CD14-positive monocyte (primary cell): ENCODE measurements around the gene ELFN1. TPM values are rescaled to one million over a fixed set of nuclear protein-coding genes. Genes with fewer than 3 reads are reported as not detected.

ENCODE experiments used
- DNase-seq, 3 donors: peaks; one replicate each; pipeline ENCODE4 v3.0.0-alpha.2; 2011 to 2022
- H2AFZ ChIP-seq: 2 replicates; pipeline ENCODE4 v1.6.0; 2012; ENCODE audit warnings: mild to moderate bottlenecking, low read depth, low read length, inconsistent platforms; ENCODE audit not compliant: insufficient read depth, poor library complexity, severe bottlenecking
- H3K27ac ChIP-seq, 2 donors: 1 replicate in 1 of 2; 2 replicates in 1 of 2; pipeline ENCODE4 v1.5.1; 2012 to 2013; ENCODE audit warnings: low read length in 2 of 2, control low read depth in 1 of 2, inconsistent platforms in 1 of 2, low read depth in 1 of 2, mild to moderate bottlenecking in 1 of 2
- H3K27me3 ChIP-seq, 2 donors: one replicate each; pipeline versions ENCODE4 v1.6.0 to v1.6.1; 2011 to 2013; ENCODE audit warnings: low read length in 2 of 2; ENCODE audit not compliant: control insufficient read depth in 2 of 2, insufficient read depth in 2 of 2
- H3K36me3 ChIP-seq, 2 donors: replicated peaks in 1 of 2; 1 replicate in 1 of 2; 2 replicates in 1 of 2; pipeline versions ENCODE4 v1.5.1 to v1.6.1; 2012 to 2013; ENCODE audit warnings: low read length in 2 of 2, control low read depth in 1 of 2, inconsistent platforms in 1 of 2, mild to moderate bottlenecking in 1 of 2; ENCODE audit not compliant: insufficient read depth in 2 of 2, control insufficient read depth in 1 of 2
- H3K4me1 ChIP-seq, 2 donors: 1 replicate in 1 of 2; 2 replicates in 1 of 2; pipeline versions ENCODE4 v1.5.1 to v1.6.1; 2012 to 2013; ENCODE audit warnings: low read length in 2 of 2, control low read depth in 1 of 2, inconsistent platforms in 1 of 2, mild to moderate bottlenecking in 1 of 2, moderate library complexity in 1 of 2; ENCODE audit not compliant: insufficient read depth in 2 of 2, control insufficient read depth in 1 of 2
- H3K4me2 ChIP-seq: replicated peaks from 2 replicates; pipeline ENCODE3; 2012; ENCODE audit warnings: low read length, moderate library complexity, mild to moderate bottlenecking; ENCODE audit not compliant: poor library complexity, severe bottlenecking; ENCODE audit errors: extremely low read depth
- H3K4me3 ChIP-seq, 3 experiments: fragments of 200-600 bp in 1 of 3; sonication (generic) in 1 of 3; replicated peaks in 1 of 3; 1 replicate in 2 of 3; 2 replicates in 1 of 3; pipeline ENCODE4 v1.5.1; 2011 to 2013; ENCODE audit warnings: low read length in 3 of 3, mild to moderate bottlenecking in 3 of 3, control low read depth in 2 of 3, low read depth in 2 of 3, inconsistent platforms in 1 of 3, moderate library complexity in 1 of 3
- H3K79me2 ChIP-seq: 2 replicates; pipeline ENCODE4 v1.6.0; 2012; ENCODE audit warnings: mild to moderate bottlenecking, control low read depth, inconsistent platforms, low read length, moderate library complexity; ENCODE audit not compliant: insufficient read depth
- H3K9ac ChIP-seq: 2 replicates; pipeline ENCODE4 v1.6.0; 2017; ENCODE audit warnings: low read length, mild to moderate bottlenecking; ENCODE audit not compliant: insufficient read depth, poor library complexity, severe bottlenecking
- H3K9me3 ChIP-seq, 2 donors: replicated peaks in 1 of 2; 1 replicate in 1 of 2; 2 replicates in 1 of 2; pipeline versions ENCODE4 v1.5.1 to v1.6.1; 2012 to 2013; ENCODE audit warnings: low read length in 2 of 2, control low read depth in 1 of 2; ENCODE audit not compliant: control insufficient read depth in 1 of 2, insufficient read depth in 1 of 2
- H4K20me1 ChIP-seq: 2 replicates; pipeline ENCODE4 v1.6.0; 2012; ENCODE audit warnings: mild to moderate bottlenecking, low read length, control low read depth, moderate library complexity; ENCODE audit not compliant: insufficient read depth
- H3K27ac Mint-ChIP-seq, 7 donors: one replicate each; pipeline ENCODE4 v1.8.0; 2020; ENCODE audit warnings: mild to moderate bottlenecking in 7 of 7, mixed read lengths in 7 of 7, moderate library complexity in 6 of 7, inconsistent platforms in 2 of 7
- H3K27me3 Mint-ChIP-seq, 3 donors: one replicate each; pipeline ENCODE4 v1.8.0; 2021 to 2022; ENCODE audit warnings: low read depth in 3 of 3, mild to moderate bottlenecking in 3 of 3, mixed read lengths in 3 of 3, moderate library complexity in 3 of 3, inconsistent platforms in 1 of 3
- H3K36me3 Mint-ChIP-seq, 2 donors: one replicate each; pipeline ENCODE4 v1.8.0; 2020; ENCODE audit warnings: mixed read lengths in 2 of 2, inconsistent platforms in 1 of 2, mild to moderate bottlenecking in 1 of 2
- H3K4me1 Mint-ChIP-seq: one replicate; pipeline ENCODE4 v1.8.0; 2020; ENCODE audit warnings: mild to moderate bottlenecking, mixed read lengths
- H3K4me3 Mint-ChIP-seq, 2 donors: one replicate each; pipeline ENCODE4 v1.8.0; 2020; ENCODE audit warnings: mild to moderate bottlenecking in 2 of 2, mixed read lengths in 2 of 2, moderate library complexity in 1 of 2
- H3K9me3 Mint-ChIP-seq, 7 donors: one replicate each; pipeline ENCODE4 v1.8.0; 2020 to 2022; ENCODE audit warnings: mixed read lengths in 7 of 7, mild to moderate bottlenecking in 6 of 7, moderate library complexity in 6 of 7, inconsistent platforms in 2 of 7
- CTCF ChIP-seq: fragments of 200-600 bp; IDR thresholded peaks from one replicate; pipeline ENCODE4 v1.8.0; 2022; ENCODE audit warnings: antibody characterized with exemption, mild to moderate bottlenecking
- WGBS: methylation state at CpG from one replicate; pipeline ENCODE4 v1.1.5; 2013; ENCODE audit warnings: missing lambda C conversion rate; ENCODE audit not compliant: insufficient coverage; 5-methylcytosine and 5-hydroxymethylcytosine counted together
- intact Hi-C, 2 donors: fragments of 100-400 bp; cut with micrococcal nuclease; formaldehyde crosslinking; loops; one replicate each; pipeline versions ENCODE4 v1.15.0 to v1.15.1; 2023
- polyA plus RNA-seq, 3 donors: library from polyadenylated mRNA; depleted of rRNA in 1 of 3; unstranded in 2 of 3; stranded (reverse) in 1 of 3; fragments of 300-500 nt in 2 of 3; fragments of >200 nt in 1 of 3; fragmentation: Illumina TruSeq in 2 of 3; gene quantifications; 1 replicate in 2 of 3; 2 replicates in 1 of 3; pipeline ENCODE4 v1.2.3, GENCODE V29; 2012 to 2021

The ELFN1 gene
- polyA plus RNA-seq, 3 donors = not detected

GRCh38 chr7:1693991-1694524, 24.0 kb downstream of the ELFN1 start:
- intact Hi-C loops = no loop called here
- Mint-ChIP-seq H3K4me1 (no peaks in the 10 kb centered on the region), H3K9me3 (peaks cover 0 to 3% (median 0%) of the 10 kb centered on the region in 7 donors), H3K27me3 (peaks cover 0 to 12% (median 7%) of the 10 kb centered on the region in 3 donors), H3K4me3 (no peak overlapping the region), H3K27ac (no peak overlapping the region), H3K36me3 (no peaks in the 10 kb centered on the region)
- Histone ChIP-seq H3K27me3 (no peaks in the 10 kb centered on the region), H2AFZ (no peak overlapping the region), H3K4me2 (no peak overlapping the region), H4K20me1 (no peaks in the 10 kb centered on the region), H3K4me1 (no peaks in the 10 kb centered on the region), H3K9me3 (no peaks in the 10 kb centered on the region), H3K79me2 (no peaks in the 10 kb centered on the region), H3K4me3 (no peak overlapping the region), H3K9ac (no peak overlapping the region), H3K36me3 (no peaks in the 10 kb centered on the region), H3K27ac (no peak overlapping the region)
- no peak for DNase-seq
- no peak for TF ChIP-seq CTCF
- WGBS = 88% methylated on average over 14 of the region's 16 CpGs

GRCh38 chr7:1694611-1695511, 24.8 kb downstream of the ELFN1 start:
- Histone ChIP-seq H3K4me3 (no peak overlapping the region), H3K4me1 (no peaks in the 10 kb centered on the region), H3K9me3 (no peaks in the 10 kb centered on the region), H3K27ac (no peak overlapping the region), H3K4me2 (no peak overlapping the region), H3K36me3 (no peaks in the 10 kb centered on the region), H4K20me1 (no peaks in the 10 kb centered on the region), H3K79me2 (no peaks in the 10 kb centered on the region), H2AFZ (no peak overlapping the region), H3K27me3 (no peaks in the 10 kb centered on the region), H3K9ac (no peak overlapping the region)
- H3K27ac Mint-ChIP-seq = no peak overlapping the region
- peaks cover 0 to 12% (median 7%) of the 10 kb centered on the region in 3 donors for H3K27me3 Mint-ChIP-seq
- DNase-seq = no peak
- H3K36me3 Mint-ChIP-seq = no peaks in the 10 kb centered on the region
- H3K9me3 Mint-ChIP-seq = peaks cover 0 to 3% (median 0%) of the 10 kb centered on the region in 7 donors
- H3K4me3 Mint-ChIP-seq = no peak overlapping the region
- TF ChIP-seq CTCF = no peak
- intact Hi-C loops = no loop called here
- no peaks in the 10 kb centered on the region for H3K4me1 Mint-ChIP-seq
- 86% methylated on average over 31 of the region's 31 CpGs for WGBS
